AG09319 (cell line): ENCODE data around the gene LRRTM3.

Experiments
- DNase-seq: peaks from one replicate; pipeline ENCODE4 v3.0.0-alpha.2; 2010; ENCODE audit warnings: low read depth; ENCODE audit errors: extremely low read depth
- TF ChIP-seq, protein P1 (sequence below): IDR thresholded peaks from 2 replicates; pipeline ENCODE4 v1.5.1; 2011; ENCODE audit warnings: low read depth, mild to moderate bottlenecking, inconsistent platforms, low read length, moderate library complexity

Gene LRRTM3

DNA sequence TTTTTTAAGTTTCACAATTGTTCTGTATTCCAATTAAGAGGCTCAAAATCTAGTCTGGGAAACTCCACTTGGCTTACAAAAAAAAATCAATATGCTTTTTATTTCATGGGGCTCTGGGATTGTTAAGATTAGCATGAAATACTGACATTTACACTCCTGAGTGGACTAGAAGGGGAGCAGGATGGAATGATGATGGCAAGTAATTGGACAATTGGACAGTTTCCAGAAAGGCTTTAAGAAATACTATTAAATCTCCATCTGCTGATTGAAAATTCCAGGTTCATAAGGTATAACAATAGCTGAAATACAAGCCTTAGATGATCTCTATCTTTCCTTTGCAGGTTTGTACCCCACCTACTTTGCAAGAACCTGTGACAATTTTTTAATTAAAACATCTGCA lies 184.4 kb downstream of the LRRTM3 start:
- no peak for DNase-seq
- TF ChIP-seq, protein P1, sequence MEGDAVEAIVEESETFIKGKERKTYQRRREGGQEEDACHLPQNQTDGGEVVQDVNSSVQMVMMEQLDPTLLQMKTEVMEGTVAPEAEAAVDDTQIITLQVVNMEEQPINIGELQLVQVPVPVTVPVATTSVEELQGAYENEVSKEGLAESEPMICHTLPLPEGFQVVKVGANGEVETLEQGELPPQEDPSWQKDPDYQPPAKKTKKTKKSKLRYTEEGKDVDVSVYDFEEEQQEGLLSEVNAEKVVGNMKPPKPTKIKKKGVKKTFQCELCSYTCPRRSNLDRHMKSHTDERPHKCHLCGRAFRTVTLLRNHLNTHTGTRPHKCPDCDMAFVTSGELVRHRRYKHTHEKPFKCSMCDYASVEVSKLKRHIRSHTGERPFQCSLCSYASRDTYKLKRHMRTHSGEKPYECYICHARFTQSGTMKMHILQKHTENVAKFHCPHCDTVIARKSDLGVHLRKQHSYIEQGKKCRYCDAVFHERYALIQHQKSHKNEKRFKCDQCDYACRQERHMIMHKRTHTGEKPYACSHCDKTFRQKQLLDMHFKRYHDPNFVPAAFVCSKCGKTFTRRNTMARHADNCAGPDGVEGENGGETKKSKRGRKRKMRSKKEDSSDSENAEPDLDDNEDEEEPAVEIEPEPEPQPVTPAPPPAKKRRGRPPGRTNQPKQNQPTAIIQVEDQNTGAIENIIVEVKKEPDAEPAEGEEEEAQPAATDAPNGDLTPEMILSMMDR = no peak

DNA sequence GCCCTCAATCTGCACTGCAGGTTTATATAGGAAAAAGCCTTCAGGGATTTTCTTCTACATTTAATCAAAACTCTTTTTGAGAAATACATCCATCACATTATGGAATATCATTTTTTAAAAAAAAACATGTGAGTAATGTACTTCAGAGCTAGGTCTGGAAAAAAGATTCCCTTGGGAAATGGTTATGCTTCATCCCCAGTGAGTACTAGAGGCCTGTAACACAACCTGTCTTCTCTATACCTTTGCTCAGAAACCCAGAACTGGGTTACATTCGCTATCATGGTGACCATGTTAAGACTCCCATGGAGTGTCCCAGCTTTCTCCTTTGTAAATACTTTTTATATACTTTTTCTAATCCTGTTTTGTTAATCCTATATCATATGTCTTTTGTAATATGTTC lies 186.9 kb downstream of the LRRTM3 start:
- TF ChIP-seq, protein P1 = no peak
- no peak for DNase-seq

DNA sequence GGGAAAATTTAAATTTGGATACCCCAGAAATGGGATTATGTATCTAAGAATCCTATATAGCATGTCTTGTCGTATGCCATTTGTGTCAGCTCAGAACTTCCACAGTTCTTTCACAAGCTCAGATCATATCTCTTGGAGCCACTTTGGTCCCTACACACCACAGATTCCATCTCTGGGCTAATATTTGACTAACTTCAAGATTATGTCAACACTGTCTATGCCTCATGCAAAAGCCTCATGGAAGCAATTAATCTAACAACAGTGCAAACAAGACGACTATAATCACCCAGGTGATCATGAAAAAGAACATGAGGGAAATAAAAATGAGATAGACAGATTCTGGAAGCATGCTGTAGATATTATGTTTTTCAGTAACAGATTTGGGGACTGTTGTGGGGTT lies 189.1 kb downstream of the LRRTM3 start:
- DNase-seq = no peak
- TF ChIP-seq, protein P1 = no peak

DNA sequence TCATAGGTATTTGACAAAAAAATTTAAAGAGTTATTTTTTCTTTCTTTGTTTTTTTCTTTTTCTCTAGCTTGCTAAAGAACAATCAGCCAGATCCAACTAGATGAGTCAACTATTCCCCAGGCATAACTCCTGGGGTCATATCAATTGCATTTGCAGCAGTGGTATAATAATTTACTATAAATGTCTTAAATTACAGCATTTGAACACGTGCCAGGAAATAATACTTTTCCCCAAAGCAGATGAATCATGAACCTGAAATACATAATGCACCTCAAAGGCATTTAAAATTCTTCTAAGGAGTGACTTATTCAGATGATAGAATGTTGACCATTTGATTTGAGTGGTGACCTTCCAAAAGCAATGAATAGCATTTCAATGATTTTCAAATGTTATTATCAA lies 190.1 kb downstream of the LRRTM3 start:
- no peak for DNase-seq
- TF ChIP-seq, protein P1 = no peak

DNA sequence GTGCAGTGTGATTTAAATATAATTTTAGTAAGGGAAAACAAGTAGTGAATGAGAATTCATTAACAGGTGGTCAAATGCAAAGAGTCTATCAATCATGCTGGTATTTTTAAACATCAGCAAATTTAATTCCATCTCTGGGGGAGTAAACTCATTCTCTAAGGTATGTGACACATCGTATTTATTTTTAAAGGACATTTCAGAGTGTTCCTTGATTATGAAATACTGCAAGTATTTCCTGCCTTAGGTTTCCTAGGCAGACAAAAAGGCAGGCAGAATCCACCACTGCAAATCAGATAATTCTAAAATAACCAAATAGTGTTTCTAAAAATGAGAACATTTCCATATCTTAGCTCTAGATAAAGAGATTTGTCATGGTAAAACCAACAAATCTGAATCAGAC lies 193.8 kb downstream of the LRRTM3 start:
- no peak for DNase-seq
- TF ChIP-seq, protein P1 = no peak

DNA sequence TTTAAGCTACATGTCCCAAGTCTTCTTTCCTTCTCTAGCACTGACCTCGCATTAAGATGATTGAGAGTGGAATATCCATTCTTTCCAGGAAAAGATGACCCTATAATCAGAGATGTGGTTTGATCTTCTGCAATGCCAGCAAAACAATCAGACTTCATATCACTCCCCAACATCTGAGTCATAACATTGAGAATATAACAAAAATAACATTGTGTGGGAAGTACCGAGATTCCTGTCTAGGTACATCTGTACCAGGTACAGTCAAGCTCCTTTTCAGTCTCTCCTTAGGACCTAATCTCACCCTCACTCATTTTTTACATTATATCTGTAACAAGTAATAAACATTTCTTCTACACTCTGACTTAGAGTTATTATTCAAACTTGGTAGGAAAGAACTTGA lies 201.6 kb downstream of the LRRTM3 start:
- DNase-seq = no peak
- TF ChIP-seq, protein P1 = no peak

DNA sequence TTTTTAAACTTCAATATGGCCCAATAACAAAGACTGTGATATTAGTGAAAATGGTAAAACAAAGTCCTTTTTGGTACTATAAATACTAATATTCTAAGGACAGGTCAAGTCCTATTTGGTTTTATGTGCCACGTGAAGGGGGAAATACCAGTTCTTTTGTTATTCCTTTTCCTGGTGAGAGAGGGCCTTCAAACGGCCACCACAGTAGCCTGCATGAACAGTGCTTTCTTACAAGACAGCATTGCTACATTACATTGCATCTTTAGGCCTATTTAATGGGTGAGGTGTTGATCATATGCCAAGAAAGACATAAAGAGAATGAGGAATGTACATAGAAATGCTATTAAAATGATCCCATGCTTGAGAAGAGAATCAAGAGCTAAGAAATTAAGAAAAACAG lies 214.8 kb downstream of the LRRTM3 start:
- DNase-seq = no peak
- TF ChIP-seq, protein P1 = no peak
